Activated T-cell treated with anti-CD3 and anti-CD28 coated beads, Interleukin-2, amount 50 U/mL, for 48 hours (primary cell): ENCODE results near the gene TRAPPC2B.

Source experiments
- DNase-seq, 2 experiments: peaks; one replicate each; pipeline ENCODE4 v3.0.0-alpha.2; 2020

The TRAPPC2B gene

GRCh38 chr19:57376151-57376550 lies 12.8 kb downstream of the TRAPPC2B start:
- DNase-seq = no peak

- no peak for DNase-seq
These were observed 14.3 kb downstream of the TRAPPC2B start for GRCh38 chr19:57377498-57378146.

- DNase-seq = no peak
These were observed 17.6 kb downstream of the TRAPPC2B start for GRCh38 chr19:57380923-57381322.

- no peak for DNase-seq
These were observed 19.6 kb downstream of the TRAPPC2B start for GRCh38 chr19:57382806-57383488.

GRCh38 chr19:57389194-57389729 lies 25.9 kb downstream of the TRAPPC2B start:
- no peak for DNase-seq

- DNase-seq = peak; percentile 97 to 98
These were observed 26.6 kb downstream of the TRAPPC2B start, which contains the start of gene ZNF548 for GRCh38 chr19:57389730-57390598. Gene ZNF548 (plus strand): TSS chr19:57389854. CDS start chr19:57390100, 246 bp downstream.

- no peak for DNase-seq
These were observed 32.4 kb downstream of the TRAPPC2B start for GRCh38 chr19:57395710-57396109.

- no peak for DNase-seq
These were observed 35.5 kb downstream of the TRAPPC2B start for GRCh38 chr19:57398868-57399267.

- no peak for DNase-seq
These were observed 40.6 kb downstream of the TRAPPC2B start for GRCh38 chr19:57403737-57404563.

- DNase-seq = peak; percentile 78 to 81
These were observed 43.3 kb downstream of the TRAPPC2B start for GRCh38 chr19:57406516-57407123.

- peak; percentile 87 to 91 for DNase-seq
These were observed 47.7 kb downstream of the TRAPPC2B start, which contains the start of gene ZNF17 for GRCh38 chr19:57410877-57411671. Gene ZNF17 (plus strand): TSS chr19:57411161. CDS start chr19:57413616, 2,455 bp downstream.
